RWPE1 (cell line): ENCODE measurements around the gene RBL2.
"Not testable (repeated sequence)": the region's sequence is repeated elsewhere in the genome, so short reads cannot be mapped to it uniquely, and the experiment has no call there.

ENCODE experiments used
- CTCF ChIA-PET: fragments of 350-600 bp; sonication (Branson Sonifier 250); formaldehyde crosslinking; extraction: SDS; loops from one replicate; lab custom pipeline; 2021; lab: Yijun Ruan, JAX
- POLR2A ChIA-PET: fragments of 400-600 bp; formaldehyde crosslinking; extraction: SDS; loops from one replicate; lab custom pipeline; 2020; ENCODE audit warnings: antibody characterized with exemption; ENCODE audit not compliant: low non-redundant PET; lab: Yijun Ruan, JAX
- DNase-seq: peaks from one replicate; pipeline ENCODE4 v3.0.0; 2012; ENCODE audit warnings: low spot score
- H3K27ac ChIP-seq: fragments of 450-650 bp; 2 replicates; pipeline ENCODE4 v1.5.1; 2017
- TF ChIP-seq, protein P1 (sequence below): fragments of 450-650 bp; conservative IDR thresholded peaks from 2 replicates; pipeline ENCODE4 v1.5.1; 2017; ENCODE audit warnings: low read depth, mild to moderate bottlenecking

The RBL2 gene

GRCh38 chr16:53417011-53417410 is 17.3 kb upstream of the RBL2 start:
- TF ChIP-seq, protein P1, sequence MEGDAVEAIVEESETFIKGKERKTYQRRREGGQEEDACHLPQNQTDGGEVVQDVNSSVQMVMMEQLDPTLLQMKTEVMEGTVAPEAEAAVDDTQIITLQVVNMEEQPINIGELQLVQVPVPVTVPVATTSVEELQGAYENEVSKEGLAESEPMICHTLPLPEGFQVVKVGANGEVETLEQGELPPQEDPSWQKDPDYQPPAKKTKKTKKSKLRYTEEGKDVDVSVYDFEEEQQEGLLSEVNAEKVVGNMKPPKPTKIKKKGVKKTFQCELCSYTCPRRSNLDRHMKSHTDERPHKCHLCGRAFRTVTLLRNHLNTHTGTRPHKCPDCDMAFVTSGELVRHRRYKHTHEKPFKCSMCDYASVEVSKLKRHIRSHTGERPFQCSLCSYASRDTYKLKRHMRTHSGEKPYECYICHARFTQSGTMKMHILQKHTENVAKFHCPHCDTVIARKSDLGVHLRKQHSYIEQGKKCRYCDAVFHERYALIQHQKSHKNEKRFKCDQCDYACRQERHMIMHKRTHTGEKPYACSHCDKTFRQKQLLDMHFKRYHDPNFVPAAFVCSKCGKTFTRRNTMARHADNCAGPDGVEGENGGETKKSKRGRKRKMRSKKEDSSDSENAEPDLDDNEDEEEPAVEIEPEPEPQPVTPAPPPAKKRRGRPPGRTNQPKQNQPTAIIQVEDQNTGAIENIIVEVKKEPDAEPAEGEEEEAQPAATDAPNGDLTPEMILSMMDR = no peak
- ChIA-PET POLR2A (no interaction called here), CTCF (interaction anchor here (0.6 to 0.7 kb wide), 3 partner anchors 29 to 571 kb away, joined by 3 to 4 read pairs (median 3); no protein-coding TSS in a partner anchor)
- no peak overlapping the region for H3K27ac ChIP-seq
- DNase-seq = no peak

DNA sequence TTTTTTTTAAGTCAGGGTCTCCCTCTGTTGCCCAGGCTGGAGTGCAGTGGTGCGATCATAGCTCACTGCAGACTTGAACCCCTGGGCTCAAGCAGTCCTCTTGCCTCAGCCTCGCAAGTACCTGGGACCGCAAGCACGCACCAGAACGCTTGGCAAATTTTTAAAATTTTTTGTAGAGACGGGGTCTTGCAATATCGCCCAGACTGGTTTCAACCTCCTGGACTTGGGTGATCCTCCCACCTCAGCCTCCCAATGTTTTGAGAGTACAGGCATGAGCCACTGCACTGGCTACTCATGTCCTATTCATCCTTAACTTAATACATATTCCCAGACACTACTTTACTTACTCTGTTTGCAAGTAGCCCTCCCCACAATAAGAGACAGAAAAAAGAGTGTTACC is 16.3 kb upstream of the RBL2 start:
- no peak for DNase-seq
- ChIA-PET CTCF (no interaction called here), POLR2A (no interaction called here)

DNA sequence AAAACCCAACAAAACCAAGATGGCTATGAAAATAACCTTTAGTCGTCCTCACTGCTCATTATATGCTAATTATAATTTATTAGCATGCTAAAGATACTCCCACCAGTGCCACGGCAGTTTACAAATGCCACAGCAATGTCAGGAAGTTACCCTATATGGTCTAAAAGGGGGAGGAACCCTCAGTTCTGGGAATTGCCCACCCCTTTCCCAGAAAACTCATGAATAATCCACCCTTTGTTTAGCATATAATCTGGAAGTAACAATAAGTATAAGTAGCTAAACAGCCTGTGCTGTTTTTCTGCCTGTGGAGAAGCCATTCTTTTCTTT is 14.9 kb upstream of the RBL2 start:
- CTCF ChIA-PET, H3K27ac ChIP-seq, DNase-seq, POLR2A ChIA-PET: not testable (repeated sequence)

More for the DNA sequence above, 16.3 kb upstream of the RBL2 start:
- H3K27ac ChIP-seq = no peak overlapping the region
- TF ChIP-seq, protein P1 = no peak

GRCh38 chr16:53421248-53421647 is 13.0 kb upstream of the RBL2 start:
- DNase-seq = no peak
- no peak overlapping the region for H3K27ac ChIP-seq
- POLR2A ChIA-PET = no interaction called here
- TF ChIP-seq, protein P1 = no peak
- CTCF ChIA-PET = no interaction called here

DNA sequence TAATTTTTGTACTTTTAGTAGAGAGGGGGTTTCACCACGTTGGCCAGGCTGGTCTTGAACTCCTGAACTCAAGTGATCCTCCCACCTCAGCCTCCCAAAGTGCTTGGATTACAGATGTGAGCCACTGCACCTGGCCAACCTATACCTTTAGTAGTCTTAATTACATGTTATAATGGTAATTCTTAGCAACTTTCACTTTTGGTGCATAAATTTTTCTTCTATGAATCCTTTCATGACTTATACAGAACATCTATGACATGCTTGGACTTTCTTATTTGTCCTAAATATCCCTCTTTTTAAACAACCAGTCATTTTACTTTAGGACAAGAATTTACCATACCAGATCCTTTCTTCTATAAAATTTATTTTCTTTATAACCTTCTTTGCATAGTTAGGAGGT is 10.3 kb upstream of the RBL2 start:
- POLR2A ChIA-PET, H3K27ac ChIP-seq, CTCF ChIA-PET, DNase-seq: not testable (repeated sequence)

- POLR2A ChIA-PET = no interaction called here
- no peak overlapping the region for H3K27ac ChIP-seq
- TF ChIP-seq, protein P1 = no peak
- no peak for DNase-seq
- CTCF ChIA-PET = no interaction called here
These were observed 5.6 kb upstream of the RBL2 start for GRCh38 chr16:53428681-53429080.

DNA sequence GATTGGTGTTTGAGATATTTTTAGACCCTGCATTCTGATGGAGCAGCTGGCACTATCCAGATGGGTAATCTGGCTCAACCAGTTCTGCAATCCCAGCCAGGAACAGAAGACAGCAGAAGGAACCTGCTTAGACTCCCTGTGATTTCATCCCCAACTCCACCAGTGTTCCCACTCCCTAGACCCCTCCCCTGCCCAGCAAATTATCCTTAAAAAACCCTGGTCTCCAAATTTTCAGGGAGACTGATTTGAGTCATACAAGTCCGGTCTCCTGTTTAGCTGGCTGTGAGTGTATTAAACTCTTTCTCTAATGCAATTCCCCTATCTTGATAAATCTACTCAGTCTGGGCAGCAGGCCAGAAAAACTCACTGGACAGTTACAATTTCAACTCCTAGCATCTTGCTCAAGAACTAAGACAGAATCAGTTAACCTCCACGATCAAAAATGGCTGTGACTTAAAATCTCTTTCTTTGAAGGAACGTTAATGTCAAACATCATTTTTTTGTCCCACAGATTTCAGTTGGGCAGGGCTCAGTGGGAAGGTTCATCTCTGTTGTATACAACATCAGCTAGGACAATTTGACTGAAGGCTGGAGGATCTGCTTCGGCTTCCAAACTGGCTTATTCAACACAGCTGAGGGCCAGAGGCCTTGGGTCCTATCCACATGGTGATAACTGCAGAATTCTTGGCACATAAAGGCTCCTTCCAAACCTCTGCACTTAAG is 4.9 kb upstream of the RBL2 start:
- ChIA-PET CTCF (no interaction called here), POLR2A (no interaction called here)
- no peak overlapping the region for H3K27ac ChIP-seq
- no peak for DNase-seq
- TF ChIP-seq, protein P1 = no peak
